Pons (tissue), 1 donor: ENCODE data around the gene RCE1.

Experiments used
- DNase-seq: peaks from one replicate; pipeline ENCODE4 v3.0.0-alpha.2; 2016; ENCODE audit warnings: low spot score

Gene RCE1

GRCh38 chr11:66856496-66857233 is 13.4 kb downstream of the RCE1 start, which contains the start of gene LRFN4:
TSS of gene LRFN4 (plus strand) at chr11:66857064. CDS start at chr11:66857745, 681 bp downstream.
- no peak for DNase-seq

- no peak for DNase-seq
These were observed 14.1 kb downstream of the RCE1 start for GRCh38 chr11:66857234-66857926.

GRCh38 chr11:66857927-66858185 is 14.6 kb downstream of the RCE1 start:
- no peak for DNase-seq

DNA sequence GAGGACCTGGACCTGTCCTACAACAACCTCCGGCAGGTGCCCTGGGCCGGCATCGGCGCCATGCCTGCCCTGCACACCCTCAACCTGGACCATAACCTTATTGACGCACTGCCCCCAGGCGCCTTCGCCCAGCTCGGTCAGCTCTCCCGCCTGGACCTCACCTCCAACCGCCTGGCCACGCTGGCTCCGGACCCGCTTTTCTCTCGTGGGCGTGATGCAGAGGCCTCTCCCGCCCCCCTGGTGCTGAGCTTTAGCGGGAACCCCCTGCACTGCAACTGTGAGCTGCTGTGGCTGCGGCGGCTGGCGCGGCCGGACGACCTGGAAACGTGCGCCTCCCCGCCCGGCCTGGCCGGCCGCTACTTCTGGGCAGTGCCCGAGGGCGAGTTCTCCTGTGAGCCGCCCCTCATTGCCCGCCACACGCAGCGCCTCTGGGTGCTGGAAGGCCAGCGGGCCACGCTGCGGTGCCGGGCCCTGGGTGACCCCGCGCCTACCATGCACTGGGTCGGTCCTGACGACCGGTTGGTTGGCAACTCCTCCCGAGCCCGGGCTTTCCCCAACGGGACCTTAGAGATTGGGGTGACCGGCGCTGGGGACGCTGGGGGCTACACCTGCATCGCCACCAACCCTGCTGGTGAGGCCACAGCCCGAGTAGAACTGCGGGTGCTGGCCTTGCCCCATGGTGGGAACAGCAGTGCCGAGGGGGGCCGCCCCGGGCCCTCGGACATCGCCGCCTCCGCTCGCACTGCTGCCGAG is 15.1 kb downstream of the RCE1 start:
- DNase-seq, result no peak

GRCh38 chr11:66858939-66859685 is 15.9 kb downstream of the RCE1 start:
- DNase-seq, result no peak

- no peak for DNase-seq
These were observed 16.6 kb downstream of the RCE1 start for GRCh38 chr11:66859686-66860448.

GRCh38 chr11:66860449-66860831 is 17.2 kb downstream of the RCE1 start:
- no peak for DNase-seq

DNA sequence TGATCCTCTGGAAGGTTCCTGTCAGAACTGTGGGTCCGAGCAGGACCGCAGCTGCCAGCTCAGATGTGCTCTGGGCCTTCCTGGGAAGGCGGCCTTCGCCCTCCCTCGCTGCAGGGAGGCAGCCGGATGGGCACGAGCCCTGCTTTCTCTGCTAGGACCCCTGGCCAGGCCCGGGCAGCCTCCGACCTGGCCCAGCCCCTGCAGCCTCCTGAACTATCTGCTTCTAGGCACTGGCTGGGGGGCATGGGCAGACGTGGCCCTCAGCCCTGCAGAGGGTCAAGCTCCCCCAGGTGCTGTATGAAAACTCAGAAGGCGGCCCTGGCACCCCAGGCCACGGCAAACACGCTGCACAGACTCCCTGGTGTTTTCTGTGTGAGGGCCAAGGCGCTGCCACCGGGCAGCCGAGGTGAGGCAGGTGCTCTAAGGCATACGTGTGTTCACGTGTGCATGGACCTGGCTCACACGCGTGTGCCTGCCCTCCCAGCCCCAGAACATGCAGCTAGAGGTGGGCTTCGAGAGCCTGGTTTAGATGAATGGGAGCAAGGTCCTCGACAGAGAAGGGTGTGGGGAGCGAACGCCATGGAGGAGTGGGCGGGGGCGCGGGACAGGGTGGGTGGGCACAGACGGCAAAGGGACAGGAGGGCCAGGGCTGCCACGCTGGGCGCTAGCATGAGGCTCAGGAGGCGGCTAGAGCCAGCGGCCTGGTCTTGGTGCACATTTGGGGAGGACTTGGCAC is 18.0 kb downstream of the RCE1 start:
- DNase-seq, result no peak

DNA sequence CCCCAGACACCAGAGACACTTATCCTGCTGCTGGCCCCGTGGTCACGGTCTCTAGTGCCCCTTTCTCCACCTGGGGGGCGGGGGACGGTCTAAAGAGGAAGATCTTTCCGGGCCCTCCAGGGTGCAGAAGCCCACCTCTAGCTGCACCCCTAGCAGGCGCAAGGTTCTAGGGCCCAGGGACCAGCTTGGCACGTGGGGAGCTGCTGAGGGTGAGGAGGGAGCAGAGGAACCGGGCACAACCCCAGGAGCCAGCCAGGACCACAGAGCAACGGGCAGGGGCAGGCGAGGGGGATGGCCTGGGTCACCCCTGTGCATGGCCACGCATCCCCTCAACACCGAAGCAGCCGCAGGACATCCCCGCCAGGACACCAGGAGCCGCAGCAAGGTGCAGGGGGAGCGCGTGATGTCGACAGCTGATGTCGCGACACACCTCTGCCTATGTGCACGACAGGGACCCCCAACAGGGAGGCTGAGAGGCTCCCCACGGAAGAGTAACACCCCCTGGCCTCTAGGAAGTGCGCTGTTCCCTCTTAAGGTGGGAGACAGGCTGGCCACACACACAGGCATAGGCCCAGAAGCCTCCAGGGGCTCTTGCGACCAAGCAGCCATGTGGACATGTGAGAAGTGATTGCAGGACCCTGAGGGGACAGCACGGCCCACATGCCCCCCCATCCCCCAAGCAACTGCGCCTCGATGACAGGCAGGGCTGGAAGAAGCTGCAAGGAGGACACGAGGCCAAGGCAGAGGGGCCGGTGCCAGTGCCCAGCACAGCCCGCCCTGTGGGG is 18.7 kb downstream of the RCE1 start:
- DNase-seq, result no peak

DNA sequence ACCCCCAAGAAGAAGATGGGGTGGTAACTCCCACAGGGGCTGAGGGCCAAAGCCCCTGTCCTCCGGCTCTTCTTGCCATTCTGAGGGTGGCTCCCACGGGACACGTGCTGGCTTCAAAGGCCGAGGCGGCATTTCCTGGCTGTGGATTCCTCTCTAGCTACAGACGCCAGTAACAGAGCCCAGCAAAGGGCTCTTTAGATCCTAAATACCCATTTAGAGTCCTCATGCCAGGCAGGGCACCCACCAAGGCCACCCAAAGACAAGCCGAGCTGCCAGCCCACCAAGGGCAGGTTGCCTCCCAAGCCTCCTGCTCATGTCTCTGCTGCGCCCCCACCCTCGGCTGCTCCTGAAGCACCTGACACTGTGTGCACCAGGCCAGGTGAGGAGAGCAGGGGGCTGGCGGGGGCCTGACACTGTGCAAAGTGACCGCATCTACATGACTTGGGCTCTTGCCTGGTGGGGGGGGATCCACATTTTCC is 19.4 kb downstream of the RCE1 start:
- DNase-seq, result no peak

DNA sequence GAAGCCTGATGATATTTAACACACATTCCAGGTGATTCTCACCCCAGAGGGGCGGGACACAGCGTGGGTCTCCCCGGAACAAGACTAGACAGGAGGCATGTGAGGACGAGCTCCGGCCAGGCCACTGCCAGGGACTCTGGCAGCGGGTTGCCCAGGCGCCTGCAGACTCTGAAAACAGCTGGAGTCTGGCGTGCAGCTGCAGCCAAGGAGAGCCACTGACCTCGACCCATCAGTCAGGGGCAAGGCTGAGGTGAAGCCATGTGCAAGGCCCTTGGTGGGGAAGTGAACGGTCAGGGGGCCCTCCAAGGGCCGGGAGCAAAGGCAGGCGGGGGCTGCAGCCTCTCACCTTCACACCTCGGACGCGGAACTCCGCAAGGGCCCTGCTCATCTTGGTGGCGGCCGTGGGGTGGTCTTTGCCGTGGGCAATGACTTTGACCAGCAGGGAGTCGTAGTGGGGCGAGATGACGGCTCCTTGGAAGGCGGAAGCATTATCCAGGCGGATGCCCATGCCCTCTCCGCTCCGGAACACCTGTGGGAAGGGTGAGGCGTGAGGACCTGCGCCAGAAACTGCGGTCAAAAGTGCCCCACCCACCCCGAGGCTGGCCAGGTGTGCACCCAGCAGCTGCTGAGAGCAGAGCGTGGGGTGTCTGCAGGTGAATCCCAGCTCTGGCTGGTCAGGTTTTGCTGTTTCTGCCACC is 20.3 kb downstream of the RCE1 start:
- DNase-seq, result no peak

GRCh38 chr11:66864172-66864901 is 21.1 kb downstream of the RCE1 start:
- DNase-seq, result no peak

- DNase-seq, result no peak
These were observed 21.9 kb downstream of the RCE1 start for GRCh38 chr11:66864924-66865697.

DNA sequence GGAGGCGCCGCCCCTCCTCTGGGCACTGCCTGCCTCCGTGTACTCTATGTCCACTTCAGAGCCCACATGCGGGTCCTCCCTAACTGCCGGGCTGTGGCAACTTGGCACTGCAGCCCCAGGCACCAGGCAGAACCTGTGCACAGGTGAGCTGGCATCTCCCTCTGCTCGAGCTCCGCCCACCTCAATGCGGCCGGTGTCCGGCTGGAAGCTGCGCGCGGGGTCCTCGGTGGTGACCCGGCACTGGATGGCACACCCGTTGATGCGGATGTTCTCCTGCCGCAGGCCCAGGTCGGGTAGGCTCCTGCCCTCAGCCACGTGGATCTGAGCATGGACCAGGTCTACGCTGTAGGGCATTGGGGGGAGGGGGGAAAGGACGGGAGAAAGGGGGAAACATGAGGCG is 22.8 kb downstream of the RCE1 start:
- no peak for DNase-seq

DNA sequence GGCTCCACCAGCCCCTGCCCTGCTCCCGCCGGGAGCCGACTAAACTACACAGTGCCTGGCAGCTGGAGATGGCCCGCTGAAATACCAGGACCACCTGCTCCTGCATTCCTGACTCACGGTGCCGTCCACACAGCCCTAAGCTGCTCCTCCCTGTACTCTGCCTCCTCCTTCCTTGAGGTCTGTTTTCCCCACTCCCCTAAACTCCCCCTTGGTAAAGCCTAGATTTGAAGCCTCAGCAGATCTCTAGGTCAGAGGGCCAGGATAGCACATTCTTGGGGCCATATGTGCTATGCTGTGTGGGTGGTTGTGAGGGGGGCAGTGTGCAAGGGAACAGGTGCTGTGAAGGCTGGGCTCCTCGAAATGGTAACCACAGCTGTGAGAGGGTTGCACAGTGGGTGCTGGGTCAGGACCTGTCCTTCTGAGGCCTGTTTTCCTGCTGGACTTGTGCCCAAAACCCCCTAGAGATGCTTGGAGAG is 23.3 kb downstream of the RCE1 start:
- no peak for DNase-seq

GRCh38 chr11:66867425-66868040 is 24.3 kb downstream of the RCE1 start:
- DNase-seq, result no peak

DNA sequence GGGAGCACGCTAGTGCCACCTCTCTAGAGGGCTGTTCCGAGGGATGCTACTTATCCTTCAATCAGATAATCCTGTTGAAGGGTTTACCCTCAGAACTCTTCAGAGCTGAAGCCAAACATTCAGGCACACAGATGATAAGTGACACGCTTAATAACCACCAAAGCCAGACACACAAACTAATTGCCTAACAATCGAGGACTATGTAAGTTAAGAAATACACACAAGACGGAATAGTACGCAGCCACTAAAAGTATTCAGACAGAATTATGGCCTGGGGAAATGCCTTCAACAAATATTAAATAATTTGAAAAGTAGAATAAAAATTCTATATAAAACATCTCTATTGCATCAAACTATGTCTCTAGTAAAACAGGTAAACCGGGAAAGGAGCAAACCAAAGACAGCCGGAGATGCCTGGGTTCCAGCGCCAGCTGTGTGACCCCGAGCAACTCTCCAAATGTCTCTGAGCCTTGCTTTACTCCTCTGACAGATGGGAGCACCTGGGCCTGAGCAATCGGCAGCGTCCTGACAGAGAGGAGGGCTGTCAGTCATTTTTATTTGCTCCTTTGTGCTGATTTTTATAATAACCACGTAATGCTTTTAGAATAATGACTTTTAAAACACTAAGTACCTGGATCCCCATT is 25.0 kb downstream of the RCE1 start:
- DNase-seq, result no peak
